NCI-H524 treated with DMSO at 0.1 percent for 48 hours (cell line): ENCODE results near the gene FXN.

Experiments used
- DNase-seq: peaks from one replicate; lab custom pipeline; 2025; lab: John Stamatoyannopoulos, UW

FXN gene

GRCh38 chr9:69143291-69143690 is 107.7 kb downstream of the FXN start:
- DNase-seq, result no peak

DNA sequence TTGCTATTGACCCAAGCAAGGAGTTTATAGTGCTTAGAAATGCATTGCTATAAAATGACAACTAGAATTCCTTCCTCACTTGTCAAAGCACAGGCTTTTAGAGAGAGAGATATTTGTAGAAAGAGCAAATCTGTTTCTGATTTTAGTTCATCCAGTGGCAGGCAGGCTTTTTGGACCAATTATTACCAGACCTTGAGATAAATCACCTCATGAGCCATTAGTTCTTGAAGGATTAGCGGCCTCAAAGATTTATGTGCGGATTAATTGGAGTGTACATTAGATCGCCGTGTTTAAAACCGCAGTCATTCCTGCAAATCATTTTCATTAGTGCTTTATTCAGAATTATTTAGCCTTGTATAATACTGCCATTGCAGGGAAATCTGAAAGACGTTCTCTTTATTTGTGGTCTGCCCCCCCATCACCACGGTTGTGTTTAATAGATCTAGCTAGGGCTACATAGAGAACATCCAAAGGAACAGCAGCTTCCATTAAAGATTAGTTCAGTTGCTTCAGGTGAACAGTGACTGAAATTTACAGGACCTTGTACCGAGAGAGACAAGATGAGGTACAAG is 109.7 kb downstream of the FXN start:
- DNase-seq, result peak; percentile 10

DNA sequence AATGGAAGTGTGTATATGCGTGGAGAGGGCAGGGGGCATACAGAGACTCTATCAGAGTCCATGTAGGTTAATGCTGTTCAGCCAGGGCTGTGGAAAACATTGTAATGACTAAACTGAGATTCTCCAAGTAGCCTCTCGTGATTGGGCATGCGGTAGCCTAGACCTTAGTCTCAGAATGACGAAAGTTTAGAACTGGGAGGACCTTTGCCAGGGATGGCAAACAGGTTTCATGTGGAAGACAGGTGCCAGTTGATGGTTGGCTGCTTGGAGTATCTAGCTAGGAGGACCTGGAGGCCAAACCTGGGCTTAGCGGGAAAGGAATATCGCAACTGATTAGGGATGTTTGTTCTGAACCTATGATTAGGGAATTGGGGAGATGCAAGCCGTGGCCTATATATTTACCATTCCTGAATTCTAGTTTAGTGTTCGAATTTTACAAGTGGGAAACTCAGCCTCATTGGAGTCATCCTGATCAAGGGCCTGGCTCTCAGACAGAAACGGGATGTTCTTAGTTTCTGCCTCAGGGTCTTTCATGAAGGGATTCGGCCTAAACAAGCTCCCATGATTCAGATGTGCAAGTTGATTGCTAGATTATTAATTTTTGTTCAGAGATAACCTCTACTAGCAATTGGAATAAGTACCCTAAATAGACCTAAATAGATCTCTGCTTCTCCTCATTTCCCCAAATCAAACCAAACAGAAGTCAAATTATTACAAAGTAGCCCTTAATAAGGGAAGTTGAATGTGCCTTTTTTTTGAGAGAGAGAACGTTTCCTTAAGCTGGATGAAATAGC is 111.7 kb downstream of the FXN start:
- DNase-seq, result no peak

- peak; percentile 4 for DNase-seq
Observed at GRCh38 chr9:69149321-69149807, 113.8 kb downstream of the FXN start.
